Activated CD8-positive, alpha-beta T cell treated with anti-CD3 and anti-CD28 coated beads for 36 hours (primary cell): Measurements from ENCODE around the gene ITGA2B. TPM values are rescaled to one million over a fixed set of nuclear protein-coding genes. Genes with fewer than 3 reads are reported as not detected.
A peak's percentile ranks its signal among the peaks of the same experiment; 100 is the strongest.
"Not testable (repeated sequence)": the region's sequence is repeated elsewhere in the genome, so short reads cannot be mapped to it uniquely, and the experiment has no call there.

Source experiments
- ATAC-seq: fragments of 200-7000 bp; cut with Tn5 transposase; one replicate; pipeline ENCODE4 v1.10.0; 2021; ENCODE audit warnings: mild to moderate bottlenecking, moderate library complexity
- CTCF ChIA-PET: fragments of 350-600 bp; sonication (Branson Sonifier 250); formaldehyde crosslinking; loops from one replicate; lab custom pipeline; 2021; ENCODE audit warnings: antibody characterized with exemption; lab: Charles Lee
- POLR2A ChIA-PET: fragments of 350-600 bp; sonication (Branson Sonifier 250); formaldehyde crosslinking; loops from one replicate; lab custom pipeline; 2021; ENCODE audit warnings: antibody characterized with exemption; lab: Charles Lee
- DNase-seq: peaks from one replicate; pipeline ENCODE4 v3.0.0-alpha.2; 2020
- H3K27ac Mint-ChIP-seq: one replicate; pipeline ENCODE4 v1.8.0; 2021; ENCODE audit warnings: mild to moderate bottlenecking, mixed read lengths
- H3K27me3 Mint-ChIP-seq: one replicate; pipeline ENCODE4 v1.8.0; 2021; ENCODE audit warnings: mixed read lengths
- H3K36me3 Mint-ChIP-seq: one replicate; pipeline ENCODE4 v1.8.0; 2021; ENCODE audit warnings: low read depth, mixed read lengths
- H3K4me1 Mint-ChIP-seq: one replicate; pipeline ENCODE4 v1.8.0; 2021; ENCODE audit warnings: low read depth, mixed read lengths
- H3K4me3 Mint-ChIP-seq: one replicate; pipeline ENCODE4 v1.8.0; 2021; ENCODE audit warnings: mild to moderate bottlenecking, moderate library complexity, mixed read lengths
- H3K9me3 Mint-ChIP-seq: one replicate; pipeline ENCODE4 v1.8.0; 2021; ENCODE audit warnings: mixed read lengths
- intact Hi-C: fragments of 100-400 bp; cut with micrococcal nuclease; formaldehyde crosslinking; loops from one replicate; pipeline ENCODE4 v1.10.0; 2022
- total RNA-seq, 2 experiments: library from RNA; stranded (reverse); gene quantifications; one replicate each; pipeline ENCODE4 v1.2.3, GENCODE V29; 2021
- TF ChIP-seq, protein P1 (sequence below): fragments of 200-600 bp; IDR thresholded peaks from one replicate; pipeline ENCODE4 v1.8.0; 2022; ENCODE audit warnings: antibody characterized with exemption, mild to moderate bottlenecking

ITGA2B gene
- total RNA-seq, 2 experiments from 2014 or later = 1.1 to 1.7 TPM

DNA sequence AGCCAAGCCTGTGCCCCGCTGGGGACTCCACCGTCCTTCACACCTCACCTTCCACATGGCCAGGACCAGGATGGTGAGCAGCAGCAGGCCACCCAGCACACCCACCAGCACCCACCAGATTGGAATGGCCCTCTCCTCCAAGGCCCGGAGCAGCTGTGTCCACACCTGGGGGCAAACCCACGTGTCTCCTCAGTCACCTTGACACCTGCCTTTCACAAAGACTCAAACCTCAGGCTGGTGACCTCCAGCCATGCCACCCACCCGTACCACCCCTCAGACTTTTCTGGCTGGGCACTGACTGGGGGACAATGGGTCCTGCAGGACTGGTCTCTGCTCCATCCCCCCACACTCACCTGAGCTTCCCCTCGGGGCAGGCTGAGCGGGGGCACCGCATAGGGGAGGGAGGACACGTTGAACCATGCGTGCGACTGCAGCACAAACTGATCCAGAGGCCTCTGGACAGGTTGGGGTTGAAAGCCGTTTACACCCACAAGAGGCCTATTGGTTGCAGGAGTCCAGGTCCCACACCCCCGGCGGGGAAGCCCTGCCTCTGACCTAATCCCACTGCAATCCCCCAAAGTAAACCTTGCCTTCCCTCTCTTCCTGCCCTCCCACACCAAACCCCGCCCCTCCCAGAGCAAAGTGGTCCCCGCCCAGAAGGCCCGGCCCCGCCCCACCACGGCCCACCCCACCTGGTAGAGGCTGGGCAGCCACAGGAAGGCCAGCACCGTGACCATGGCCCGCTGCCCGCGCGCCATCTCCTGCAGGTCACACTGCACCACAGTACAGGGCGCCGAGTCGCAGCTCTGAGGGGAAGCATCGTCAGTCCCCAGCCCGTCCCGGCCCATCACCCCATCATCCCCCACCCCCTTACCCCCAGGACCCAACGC is 14.9 kb downstream of the ITGA2B start:
- ChIA-PET POLR2A (no interaction called here), CTCF (interaction anchor here (0.6 to 5.9 kb wide), 6 partner anchors 12 to 196 kb away, joined by 3 to 39 read pairs (median 10); partner anchors contain the start of gene FAM171A2)
- Mint-ChIP-seq H3K27me3 (peaks cover 11% of the 10 kb centered on the region), H3K36me3 (no peaks in the 10 kb centered on the region), H3K4me1 (no peaks in the 10 kb centered on the region), H3K4me3 (no peak overlapping the region), H3K9me3 (no peaks in the 10 kb centered on the region), H3K27ac (no peak overlapping the region)
- TF ChIP-seq, protein P1, sequence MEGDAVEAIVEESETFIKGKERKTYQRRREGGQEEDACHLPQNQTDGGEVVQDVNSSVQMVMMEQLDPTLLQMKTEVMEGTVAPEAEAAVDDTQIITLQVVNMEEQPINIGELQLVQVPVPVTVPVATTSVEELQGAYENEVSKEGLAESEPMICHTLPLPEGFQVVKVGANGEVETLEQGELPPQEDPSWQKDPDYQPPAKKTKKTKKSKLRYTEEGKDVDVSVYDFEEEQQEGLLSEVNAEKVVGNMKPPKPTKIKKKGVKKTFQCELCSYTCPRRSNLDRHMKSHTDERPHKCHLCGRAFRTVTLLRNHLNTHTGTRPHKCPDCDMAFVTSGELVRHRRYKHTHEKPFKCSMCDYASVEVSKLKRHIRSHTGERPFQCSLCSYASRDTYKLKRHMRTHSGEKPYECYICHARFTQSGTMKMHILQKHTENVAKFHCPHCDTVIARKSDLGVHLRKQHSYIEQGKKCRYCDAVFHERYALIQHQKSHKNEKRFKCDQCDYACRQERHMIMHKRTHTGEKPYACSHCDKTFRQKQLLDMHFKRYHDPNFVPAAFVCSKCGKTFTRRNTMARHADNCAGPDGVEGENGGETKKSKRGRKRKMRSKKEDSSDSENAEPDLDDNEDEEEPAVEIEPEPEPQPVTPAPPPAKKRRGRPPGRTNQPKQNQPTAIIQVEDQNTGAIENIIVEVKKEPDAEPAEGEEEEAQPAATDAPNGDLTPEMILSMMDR = no peak
- intact Hi-C loops = no loop called here
- no peak for ATAC-seq
- no peak for DNase-seq

DNA sequence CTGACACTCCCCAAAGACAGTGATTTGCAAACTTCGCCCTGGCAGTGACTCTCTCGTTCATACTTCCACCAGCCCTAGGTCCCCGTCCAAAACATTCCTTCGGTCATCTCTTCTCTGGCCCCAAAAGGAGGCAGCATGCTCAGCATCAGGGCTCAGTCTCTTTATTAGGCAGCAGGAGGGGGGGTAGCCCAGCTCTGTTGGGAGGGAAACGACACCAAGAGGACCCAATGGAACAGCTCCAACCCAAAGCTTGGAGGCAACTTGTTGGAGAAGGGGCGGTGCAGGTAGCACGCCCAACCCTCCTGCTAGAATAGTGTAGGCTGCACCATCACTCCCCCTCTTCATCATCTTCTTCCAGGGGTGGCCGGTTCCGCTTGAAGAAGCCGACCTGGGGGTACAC is 17.4 kb downstream of the ITGA2B start:
- H3K4me3 Mint-ChIP-seq = no peak overlapping the region
- ChIA-PET CTCF (interaction anchor here (1.5 to 1.6 kb wide), 3 partner anchors 9 to 162 kb away, joined by 3 to 6 read pairs (median 4); partner anchors contain the start of gene FAM171A2), POLR2A (interaction anchor here (1.5 kb wide), 1 partner anchor 10 kb away, joined by 3 read pairs; no protein-coding TSS in a partner anchor)
- H3K36me3 Mint-ChIP-seq = no peaks in the 10 kb centered on the region
- intact Hi-C loops = no loop called here
- no peak for DNase-seq
- H3K9me3 Mint-ChIP-seq = no peaks in the 10 kb centered on the region
- no peak for ATAC-seq
- peaks cover 13% of the 10 kb centered on the region for H3K27me3 Mint-ChIP-seq
- no peaks in the 10 kb centered on the region for H3K4me1 Mint-ChIP-seq
- H3K27ac Mint-ChIP-seq = no peak overlapping the region
- TF ChIP-seq, protein P1 = no peak

DNA sequence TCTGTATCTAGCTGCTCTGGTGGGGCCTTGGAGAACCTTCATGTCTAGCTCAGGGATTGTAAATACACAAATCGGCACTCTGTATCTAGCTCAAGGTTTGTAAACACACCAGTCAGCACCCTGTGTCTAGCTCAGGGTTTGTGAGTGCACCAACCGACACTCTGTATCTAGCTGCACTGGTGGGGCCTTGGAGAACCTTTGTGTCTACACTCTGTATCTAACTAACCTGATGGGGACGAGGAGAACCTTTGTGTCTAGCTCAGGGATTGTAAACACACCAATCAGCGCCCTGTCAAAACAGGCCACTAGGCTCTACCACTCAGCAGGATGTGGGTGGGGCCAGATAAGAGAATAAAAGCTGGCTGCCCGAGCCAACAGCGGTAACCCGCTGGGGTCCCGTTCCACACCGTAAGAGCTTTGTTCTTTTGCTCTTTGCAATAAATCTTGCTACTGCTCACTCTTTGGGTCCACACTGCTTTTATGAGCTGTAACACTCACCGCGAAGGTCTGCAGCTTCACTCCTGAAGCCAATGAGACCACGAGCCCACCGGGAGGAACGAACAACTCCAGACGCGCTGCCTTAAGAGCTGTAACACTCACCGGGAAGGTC is 19.9 kb downstream of the ITGA2B start:
- ATAC-seq, H3K36me3 Mint-ChIP-seq, intact Hi-C loops, H3K4me1 Mint-ChIP-seq, POLR2A ChIA-PET, H3K9me3 Mint-ChIP-seq, H3K27ac Mint-ChIP-seq: not testable (repeated sequence)
- peak; percentile 55 for DNase-seq
- Mint-ChIP-seq H3K27me3 (peaks cover 22% of the 10 kb centered on the region), H3K4me3 (peak overlapping the region; percentile 57)
- CTCF ChIA-PET = interaction anchor here (1.1 kb wide), 1 partner anchor 14 kb away, joined by 4 read pairs; no protein-coding TSS in a partner anchor

- H3K9me3 Mint-ChIP-seq, intact Hi-C loops, ATAC-seq, H3K4me3 Mint-ChIP-seq, H3K36me3 Mint-ChIP-seq, DNase-seq, H3K4me1 Mint-ChIP-seq, POLR2A ChIA-PET, H3K27ac Mint-ChIP-seq: not testable (repeated sequence)
- CTCF ChIA-PET = interaction anchor here (1.8 to 2.9 kb wide), 2 partner anchors 8 to 14 kb away, joined by 6 to 13 read pairs; no protein-coding TSS in a partner anchor
- H3K27me3 Mint-ChIP-seq = peaks cover 20% of the 10 kb centered on the region
Measured at GRCh38 chr17:44368391-44369243, 20.8 kb downstream of the ITGA2B start.

DNA sequence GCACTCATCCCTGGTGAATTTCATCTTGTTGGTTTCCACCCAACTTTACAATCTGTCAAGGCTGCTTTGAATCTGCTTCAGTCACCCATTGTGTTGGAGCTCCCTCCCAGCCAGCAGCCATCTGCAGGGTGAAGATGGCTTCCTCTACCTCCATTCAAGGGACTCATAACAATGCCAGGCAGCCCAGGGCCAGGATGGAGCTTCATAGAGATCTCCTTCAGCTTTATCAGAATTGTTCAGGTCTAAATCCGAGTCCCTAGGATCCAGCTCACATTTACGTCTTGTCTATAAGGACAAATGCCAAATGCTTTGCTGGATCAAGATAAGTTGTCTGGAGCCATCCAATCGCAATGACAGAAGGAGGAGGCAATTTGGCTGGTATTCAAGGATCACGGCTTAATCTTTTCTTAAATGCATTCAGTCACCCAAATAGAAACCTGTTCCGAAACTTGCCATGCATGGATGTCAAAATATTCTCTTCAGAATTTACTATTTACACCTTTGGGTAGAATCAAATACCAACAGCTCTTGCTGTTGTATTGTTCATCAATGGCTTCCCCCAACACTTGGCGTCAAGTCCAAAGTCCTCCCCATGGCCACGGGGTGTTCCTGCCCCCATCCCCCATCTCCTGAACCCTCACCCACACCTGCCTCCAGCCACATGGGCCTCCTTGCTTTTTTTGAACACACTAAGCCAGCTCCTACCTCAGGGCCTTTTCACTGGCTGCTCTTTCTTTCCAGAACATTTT is 22.0 kb downstream of the ITGA2B start:
- Mint-ChIP-seq H3K27me3 (peaks cover 18% of the 10 kb centered on the region), H3K4me1 (peaks cover 2% of the 10 kb centered on the region), H3K9me3 (no peaks in the 10 kb centered on the region), H3K4me3 (no peak overlapping the region), H3K27ac (no peak overlapping the region), H3K36me3 (no peaks in the 10 kb centered on the region)
- CTCF ChIA-PET = interaction anchor here (0.8 to 2.9 kb wide), 3 partner anchors 9 to 12 kb away, joined by 3 to 13 read pairs (median 6); no protein-coding TSS in a partner anchor
- DNase-seq (no peak), ATAC-seq (no peak)
- TF ChIP-seq, protein P1 = no peak
- POLR2A ChIA-PET = no interaction called here
- intact Hi-C loops = no loop called here

DNA sequence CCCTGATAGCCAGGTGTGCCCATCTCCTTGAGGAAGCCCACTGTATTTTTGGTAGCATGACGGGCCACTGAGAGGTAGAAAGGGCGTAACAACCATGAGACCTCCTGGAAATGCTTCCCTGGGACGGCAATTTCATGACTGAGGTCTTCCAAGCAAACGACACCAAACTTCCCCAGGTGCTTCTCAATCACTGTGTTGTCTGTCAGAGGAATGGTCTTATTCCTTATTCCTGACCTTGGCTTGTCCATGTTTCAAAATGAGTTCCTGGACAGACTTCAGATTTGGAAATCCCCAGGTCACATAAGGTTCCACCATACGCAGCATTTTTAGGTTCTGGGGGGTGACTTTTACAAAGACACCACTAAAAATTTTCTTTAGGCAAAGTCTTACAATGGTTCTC is 24.4 kb downstream of the ITGA2B start:
- H3K36me3 Mint-ChIP-seq, H3K9me3 Mint-ChIP-seq, ATAC-seq, DNase-seq, intact Hi-C loops, H3K4me1 Mint-ChIP-seq, POLR2A ChIA-PET, H3K27ac Mint-ChIP-seq, H3K4me3 Mint-ChIP-seq: not testable (repeated sequence)
- peaks cover 18% of the 10 kb centered on the region for H3K27me3 Mint-ChIP-seq
- CTCF ChIA-PET = interaction anchor here (1.0 to 4.9 kb wide), 6 partner anchors 11 to 324 kb away, joined by 3 to 39 read pairs (median 4); no protein-coding TSS in a partner anchor
